GM18870 (cell line): ENCODE results near the gene RAVER1.
"Not testable (repeated sequence)": the region's sequence is repeated elsewhere in the genome, so short reads cannot be mapped to it uniquely, and the experiment has no call there.

Experiments used
- ATAC-seq: cut with Tn5 transposase; IDR thresholded peaks from one replicate; pipeline ENCODE4 v1.9.1; 2021; ENCODE audit warnings: moderate library complexity; ENCODE audit not compliant: unreplicated experiment

RAVER1 gene

GRCh38 chr19:10332965-10333757, at the start of gene RAVER1:
Gene RAVER1, minus strand, starts transcription at chr19:10333529. Its CDS starts 22 bp downstream, at chr19:10333507.
- peak; percentile 62 for ATAC-seq

- not testable (repeated sequence) for ATAC-seq
Observed at GRCh38 chr19:10383223-10383499, 49.8 kb upstream of the RAVER1 start.

GRCh38 chr19:10380313-10381102, 47.2 kb upstream of the RAVER1 start, which contains the start of gene TYK2:
Gene TYK2, minus strand, starts transcription at chr19:10380572. Its CDS starts 2,166 bp downstream, at chr19:10378406.
- ATAC-seq, result peak; percentile 83

- ATAC-seq, result no peak
Observed at GRCh38 chr19:10379880-10380312, 46.6 kb upstream of the RAVER1 start.

DNA sequence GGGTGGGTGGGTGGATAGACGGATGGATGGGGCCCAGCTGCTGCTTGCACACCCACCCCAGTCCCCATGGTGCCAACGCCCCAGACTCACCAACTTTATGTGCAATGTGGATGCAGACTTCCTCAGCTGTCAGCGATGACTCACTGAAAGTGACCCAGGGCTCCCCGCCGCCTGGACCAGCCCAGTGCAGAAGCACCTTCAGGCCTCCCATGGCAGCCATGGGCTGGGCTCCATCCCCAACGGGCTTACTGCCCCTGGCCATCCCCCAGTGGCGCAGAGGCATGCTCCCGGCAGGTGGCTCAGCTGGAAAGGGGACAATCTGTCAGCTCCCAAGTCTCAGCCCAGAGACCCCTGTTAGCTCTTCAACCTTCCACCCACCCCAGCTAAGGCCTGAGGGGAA, 44.8 kb upstream of the RAVER1 start:
- no peak for ATAC-seq

DNA sequence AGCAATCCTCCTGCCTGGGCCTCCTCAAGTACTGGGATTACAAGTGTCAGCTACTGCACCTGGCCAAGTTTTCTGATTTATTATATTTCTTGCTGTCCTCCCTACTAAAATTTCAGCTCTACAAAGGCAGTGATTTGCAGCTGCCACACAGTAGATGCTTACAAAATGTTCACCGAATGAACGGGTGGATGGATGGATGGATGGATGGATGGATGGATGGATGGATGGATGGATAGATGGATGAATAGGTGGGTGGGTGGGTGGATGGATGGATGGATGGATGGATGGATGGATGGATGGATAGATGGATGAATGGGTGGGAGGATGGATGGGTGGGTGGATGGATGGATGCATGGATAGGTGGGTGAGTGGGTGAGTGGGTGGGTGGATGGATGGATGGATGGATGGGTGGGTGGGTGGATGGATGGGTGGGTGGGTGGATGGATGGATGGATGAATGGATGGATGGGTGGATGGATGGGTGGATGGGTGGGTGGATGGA, 43.9 kb upstream of the RAVER1 start:
- ATAC-seq, result not testable (repeated sequence)

DNA sequence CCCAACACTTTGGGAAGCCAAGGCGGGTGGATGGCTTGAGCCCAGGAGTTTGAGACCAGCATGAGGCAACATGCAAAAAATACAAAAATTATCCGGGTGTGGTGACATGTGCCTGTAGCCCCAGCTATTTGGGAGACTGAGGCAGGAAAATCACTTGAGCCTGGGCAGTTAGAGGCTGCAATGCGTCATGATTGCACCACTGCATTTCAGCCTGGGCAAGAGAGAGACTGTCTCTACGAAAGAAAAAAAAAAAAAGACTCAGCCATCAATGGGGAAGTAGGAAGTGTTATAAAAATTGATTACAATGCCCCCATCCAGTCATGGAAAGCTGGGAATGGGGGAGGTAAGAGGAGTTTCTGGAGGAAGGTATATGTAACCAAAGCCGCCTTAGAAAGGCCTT, 41.6 kb upstream of the RAVER1 start:
- ATAC-seq, result no peak

- no peak for ATAC-seq
Observed at GRCh38 chr19:10372690-10373089, 39.4 kb upstream of the RAVER1 start.

GRCh38 chr19:10368101-10368803, 34.9 kb upstream of the RAVER1 start:
- no peak for ATAC-seq

DNA sequence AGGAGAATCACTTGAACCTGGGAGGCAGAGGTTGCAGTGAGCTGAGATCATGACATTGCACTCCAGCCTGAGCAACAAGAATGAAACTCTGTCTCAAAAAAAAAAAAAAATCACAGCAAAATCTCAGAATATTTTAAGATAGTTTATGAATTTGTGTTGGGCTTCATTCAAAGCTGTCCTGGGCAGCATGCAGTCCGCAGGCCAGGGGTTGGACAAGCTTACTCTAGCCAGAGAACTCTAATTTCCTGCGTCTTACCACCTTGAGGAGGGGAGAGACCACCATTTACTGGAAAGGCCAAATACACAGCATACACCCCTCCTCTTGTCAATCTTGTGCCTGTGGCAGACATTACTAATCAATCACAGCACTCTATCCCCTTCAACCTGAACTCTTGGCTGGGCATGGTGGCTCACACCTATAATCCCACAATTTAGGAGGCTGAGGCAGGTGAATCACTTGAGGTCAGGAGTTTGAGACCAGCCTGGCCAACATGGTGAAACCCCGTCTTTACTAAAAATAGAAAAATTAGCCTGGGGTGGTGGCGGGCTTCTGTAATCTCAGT, 33.7 kb upstream of the RAVER1 start:
- not testable (repeated sequence) for ATAC-seq

DNA sequence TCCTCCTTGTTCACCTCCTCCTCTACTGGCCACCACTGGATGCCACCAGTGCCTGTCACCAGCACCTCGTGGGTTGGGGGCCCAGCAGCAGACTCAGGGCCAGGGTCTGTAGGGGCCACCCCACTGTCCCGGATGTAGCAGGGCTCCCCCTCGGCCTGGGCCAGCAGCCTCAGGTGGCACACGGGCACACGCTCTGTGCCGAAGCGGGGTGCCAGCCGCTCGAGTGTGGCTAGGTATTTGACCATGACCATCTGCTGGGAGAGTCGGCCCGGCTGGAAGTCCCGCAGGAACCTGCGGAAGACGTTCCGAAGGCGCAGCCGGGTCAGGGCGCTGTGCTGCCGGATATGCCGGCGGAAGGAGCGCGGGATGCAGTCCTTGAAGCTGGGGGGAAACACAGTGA, 32.2 kb upstream of the RAVER1 start:
- no peak for ATAC-seq

DNA sequence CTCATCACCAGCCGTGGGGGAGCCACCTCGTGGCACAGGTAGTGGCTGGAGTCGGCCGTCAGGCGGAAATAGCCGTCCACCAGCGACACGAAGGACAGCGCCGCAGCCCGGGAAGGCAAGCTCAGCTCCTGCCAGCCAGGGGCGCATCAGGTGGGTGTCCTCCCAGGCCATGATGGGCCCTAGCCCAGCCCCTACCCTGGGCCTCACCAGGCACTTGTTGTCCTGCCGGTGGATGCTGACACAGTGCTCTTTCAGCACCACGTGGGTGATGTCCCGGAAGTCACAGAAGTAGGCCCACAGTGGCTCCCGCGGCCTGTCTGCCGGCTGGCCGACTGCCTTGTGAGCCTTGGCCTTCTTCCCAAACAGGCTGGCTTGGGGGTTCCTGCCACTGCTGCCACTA, 31.3 kb upstream of the RAVER1 start:
- no peak for ATAC-seq

- ATAC-seq, result no peak
Observed at GRCh38 chr19:10363789-10364281, 30.5 kb upstream of the RAVER1 start.

GRCh38 chr19:10362259-10362658, 28.9 kb upstream of the RAVER1 start:
- ATAC-seq, result no peak

DNA sequence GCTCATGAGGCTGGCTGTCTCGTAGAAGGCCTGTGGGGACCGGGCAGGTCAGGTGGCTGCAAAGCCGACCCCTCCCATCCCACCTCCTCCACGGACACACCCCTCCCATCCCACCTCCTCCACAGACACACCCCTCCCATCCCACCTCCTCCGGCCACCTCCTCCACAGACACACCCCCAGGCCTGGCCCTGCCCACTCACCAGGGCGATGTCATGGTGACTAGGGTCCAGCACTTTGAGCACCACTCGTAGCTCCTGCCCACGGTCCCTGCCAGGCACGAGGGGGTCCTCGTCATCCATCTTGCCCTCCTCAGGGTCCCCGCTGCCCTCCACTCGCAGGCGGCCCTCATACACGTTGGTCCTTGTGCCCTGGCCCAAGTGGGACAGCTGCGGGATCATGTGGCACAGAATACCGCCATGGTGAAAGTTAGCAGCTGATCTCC, 28.3 kb upstream of the RAVER1 start:
- no peak for ATAC-seq

GRCh38 chr19:10356431-10356830, 23.1 kb upstream of the RAVER1 start:
- no peak for ATAC-seq

GRCh38 chr19:10353793-10354391, 20.6 kb upstream of the RAVER1 start:
- ATAC-seq, result no peak

- ATAC-seq, result no peak
Observed at GRCh38 chr19:10352764-10353671, 19.7 kb upstream of the RAVER1 start.

- ATAC-seq, result no peak
Observed at GRCh38 chr19:10346509-10346908, 13.2 kb upstream of the RAVER1 start.
